ENCODE results near the gene WDR47. TPM values are rescaled to one million over a fixed set of nuclear protein-coding genes. Genes with fewer than 3 reads are reported as not detected.

The WDR47 gene
- total RNA-seq, 1 experiment from 2014 or later: 21.0 TPM

DNA sequence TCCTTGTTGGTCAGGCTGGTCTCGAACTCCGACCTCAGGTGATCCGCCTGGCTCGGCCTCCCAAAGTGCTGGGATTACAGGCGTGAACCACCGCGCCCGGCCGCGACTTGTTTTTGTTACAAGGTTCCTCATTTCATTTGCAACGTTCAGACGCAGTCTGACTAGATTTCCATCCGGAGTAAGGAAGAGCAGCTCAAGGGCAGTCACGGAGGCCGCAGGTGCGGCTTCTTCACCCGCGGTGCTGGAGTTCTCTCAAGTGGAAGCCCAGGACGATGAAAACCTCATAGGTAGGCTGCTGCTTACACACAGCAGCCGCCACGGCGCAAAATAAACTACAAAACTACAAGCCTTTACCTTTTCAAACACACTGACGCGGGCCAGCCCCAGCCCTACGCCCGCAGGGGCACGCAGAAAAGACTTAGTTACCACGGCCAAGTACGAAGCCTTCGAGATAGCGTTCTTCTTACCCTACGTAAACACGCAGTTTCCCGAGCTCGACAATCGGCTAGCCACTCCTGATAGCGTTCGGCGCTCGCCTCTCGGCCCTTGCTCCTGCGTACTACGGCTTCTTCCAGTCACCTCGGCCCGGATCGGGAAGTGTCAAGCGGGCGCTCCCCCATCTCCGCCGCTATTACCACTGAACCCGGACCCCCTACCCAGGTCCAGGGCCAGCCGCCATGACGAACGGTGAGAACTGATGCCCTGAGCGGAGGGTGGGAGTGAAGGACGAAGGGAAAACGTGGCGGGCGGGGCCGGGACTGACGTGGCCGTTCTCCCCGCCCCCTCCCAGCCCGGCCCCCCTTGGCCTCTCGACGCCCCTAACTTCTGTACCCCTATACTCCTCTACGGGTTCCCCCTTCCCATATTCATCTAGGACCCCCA, 48.5 kb upstream of the WDR47 start, which contains the start of gene TMEM167B:
TMEM167B (plus strand) TSS at position 569 of the 882 bp plus-strand sequence; CDS start at position 678, 109 bp downstream.
- ChIA-PET CTCF (interaction anchor here (0.7 to 1.8 kb wide), 2 partner anchors 10 to 100 kb away, joined by 4 to 12 read pairs; no protein-coding TSS in a partner anchor), POLR2A (ENCODE audit: low non-redundant PET) (interaction anchor here (0.6 to 1.0 kb wide), 2 partner anchors 10 to 367 kb away, joined by 3 to 4 read pairs; no protein-coding TSS in a partner anchor)
- BruUV-seq (replicated peaks): TSS peak; percentile 87
- Histone ChIP-seq H3K27ac (ENCODE audit: low read depth, low read length, poor library complexity, severe bottlenecking) (peak within 1 kb of the TSS; percentile 81), H3K36me3 (ENCODE audit: insufficient read depth, low read length, poor library complexity, severe bottlenecking) (peaks cover 23% of the 10 kb centered on the region), H3K4me3 (ENCODE audit: low read depth, low read length, poor library complexity, severe bottlenecking) (peak within 1 kb of the TSS; percentile 78), H3K27me3 (replicated peaks; ENCODE audit: insufficient read depth, low read depth, low read length, poor library complexity) (no peaks in the 10 kb centered on the region), H3K9me3 (ENCODE audit: low read depth, low read length, poor library complexity, severe bottlenecking) (no peaks in the 10 kb centered on the region), H3K4me1 (ENCODE audit: insufficient read depth, low read length, poor library complexity, severe bottlenecking) (peaks cover 11% of the 10 kb centered on the region)
- intact Hi-C loops (cut with micrococcal nuclease; ENCODE audit: unreplicated experiment): no loop called here
- TF ChIP-seq EZH2 (IDR thresholded peaks at IDR 0.05; ENCODE audit: borderline replicate concordance, low read depth, low read length, poor library complexity, severe bottlenecking): no peak
- TF ChIP-seq, protein P1, sequence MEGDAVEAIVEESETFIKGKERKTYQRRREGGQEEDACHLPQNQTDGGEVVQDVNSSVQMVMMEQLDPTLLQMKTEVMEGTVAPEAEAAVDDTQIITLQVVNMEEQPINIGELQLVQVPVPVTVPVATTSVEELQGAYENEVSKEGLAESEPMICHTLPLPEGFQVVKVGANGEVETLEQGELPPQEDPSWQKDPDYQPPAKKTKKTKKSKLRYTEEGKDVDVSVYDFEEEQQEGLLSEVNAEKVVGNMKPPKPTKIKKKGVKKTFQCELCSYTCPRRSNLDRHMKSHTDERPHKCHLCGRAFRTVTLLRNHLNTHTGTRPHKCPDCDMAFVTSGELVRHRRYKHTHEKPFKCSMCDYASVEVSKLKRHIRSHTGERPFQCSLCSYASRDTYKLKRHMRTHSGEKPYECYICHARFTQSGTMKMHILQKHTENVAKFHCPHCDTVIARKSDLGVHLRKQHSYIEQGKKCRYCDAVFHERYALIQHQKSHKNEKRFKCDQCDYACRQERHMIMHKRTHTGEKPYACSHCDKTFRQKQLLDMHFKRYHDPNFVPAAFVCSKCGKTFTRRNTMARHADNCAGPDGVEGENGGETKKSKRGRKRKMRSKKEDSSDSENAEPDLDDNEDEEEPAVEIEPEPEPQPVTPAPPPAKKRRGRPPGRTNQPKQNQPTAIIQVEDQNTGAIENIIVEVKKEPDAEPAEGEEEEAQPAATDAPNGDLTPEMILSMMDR (conservative IDR thresholded peaks at IDR 0.05; ENCODE audit: low read depth, low read length): no peak
- DNase-seq (ENCODE audit: low spot score): peak; percentile 97

DNA sequence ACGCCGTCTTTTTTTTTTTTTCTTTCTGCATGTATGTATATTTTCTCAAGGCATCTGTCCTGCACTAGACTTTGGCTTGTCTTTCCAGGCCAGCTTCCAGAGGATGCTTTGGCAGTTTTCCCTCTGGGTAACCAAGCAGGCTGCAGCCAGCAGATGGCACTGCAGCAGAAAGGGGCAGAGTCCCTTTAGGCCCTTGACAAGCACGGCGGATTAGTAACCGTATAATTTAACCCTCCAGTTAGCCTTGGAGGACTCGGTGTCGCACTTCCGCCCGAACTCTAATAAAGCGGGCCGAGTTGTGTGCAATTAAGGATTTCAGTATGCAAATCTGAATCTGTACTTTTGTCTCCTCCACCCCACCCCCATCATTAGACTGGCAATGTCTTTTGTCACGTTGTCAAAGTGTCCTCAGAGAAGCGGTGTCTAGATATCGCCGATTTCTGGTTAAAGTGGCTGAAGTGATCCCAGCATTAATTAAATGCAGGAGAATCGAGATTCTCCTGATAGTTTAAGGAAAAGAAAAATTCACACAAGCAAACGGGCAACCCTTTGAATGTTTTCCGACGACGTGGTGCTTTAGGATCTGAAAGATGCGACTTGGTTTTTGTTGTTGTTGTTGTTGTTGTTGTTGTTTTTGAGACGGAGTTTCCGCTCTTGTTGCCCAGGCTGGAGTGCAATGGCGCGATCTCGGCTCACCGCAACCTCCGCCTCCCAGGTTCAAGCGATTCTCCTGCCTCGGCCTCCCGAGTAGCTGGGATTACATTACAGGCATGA, 47.5 kb upstream of the WDR47 start:
- BruUV-seq (replicated peaks): no TSS peak
- H3K27me3 ChIP-seq (replicated peaks; ENCODE audit: insufficient read depth, low read depth, low read length, poor library complexity): no peaks in the 10 kb centered on the region
- TF ChIP-seq, protein P1 (conservative IDR thresholded peaks at IDR 0.05; ENCODE audit: low read depth, low read length): peak; percentile 86
- no peak for TF ChIP-seq EZH2 (IDR thresholded peaks at IDR 0.05; ENCODE audit: borderline replicate concordance, low read depth, low read length, poor library complexity, severe bottlenecking)
- H3K4me3 ChIP-seq (ENCODE audit: low read depth, low read length, poor library complexity, severe bottlenecking): no peak overlapping the region
- peaks cover 11% of the 10 kb centered on the region for H3K4me1 ChIP-seq (ENCODE audit: insufficient read depth, low read length, poor library complexity, severe bottlenecking)
- ChIA-PET CTCF (interaction anchor here (0.5 to 1.8 kb wide), 7 partner anchors 11 to 121 kb away, joined by 3 to 12 read pairs (median 5); partner anchors contain the start of gene TAF13), POLR2A (ENCODE audit: low non-redundant PET) (no interaction called here)
- intact Hi-C loops (cut with micrococcal nuclease; ENCODE audit: unreplicated experiment): no loop called here
- DNase-seq (ENCODE audit: low spot score): peak; percentile 88
- no peak overlapping the region for H3K27ac ChIP-seq (ENCODE audit: low read depth, low read length, poor library complexity, severe bottlenecking)
- H3K36me3 ChIP-seq (ENCODE audit: insufficient read depth, low read length, poor library complexity, severe bottlenecking): peaks cover 16% of the 10 kb centered on the region
- no peaks in the 10 kb centered on the region for H3K9me3 ChIP-seq (ENCODE audit: low read depth, low read length, poor library complexity, severe bottlenecking)
